GM12891 (cell line): ENCODE data around the gene PDYN.

Source experiments
- PAX5 ChIP-seq: IDR thresholded peaks from 2 replicates; pipeline ENCODE4 v1.6.1; 2011; ENCODE audit warnings: low read length, moderate library complexity, mild to moderate bottlenecking; ENCODE audit not compliant: insufficient read depth, severe bottlenecking
- POLR2A ChIP-seq: IDR thresholded peaks from 2 replicates; pipeline ENCODE4 v1.6.1; 2011; ENCODE audit warnings: low read depth, low read length, control low read depth
- POLR2AphosphoS5 ChIP-seq: IDR thresholded peaks from 2 replicates; pipeline ENCODE4 v1.6.1; 2011; ENCODE audit warnings: low read depth, low read length, control low read depth
- SPI1 ChIP-seq: IDR thresholded peaks from 2 replicates; pipeline ENCODE4 v1.6.1; 2011; ENCODE audit warnings: low read depth, low read length, control low read depth
- TAF1 ChIP-seq: IDR thresholded peaks from 2 replicates; pipeline ENCODE4 v1.6.1; 2011; ENCODE audit warnings: low read depth, low read length, control low read depth

- TF ChIP-seq POLR2A, result no peak
- TF ChIP-seq POLR2AphosphoS5, result no peak
- TF ChIP-seq TAF1, result no peak
- no peak for TF ChIP-seq SPI1
- TF ChIP-seq PAX5, result no peak
These were observed 29.0 kb downstream of the PDYN start for GRCh38 chr20:1964659-1965405.
